ENCODE measurements around the gene DYNLT1.

DNA sequence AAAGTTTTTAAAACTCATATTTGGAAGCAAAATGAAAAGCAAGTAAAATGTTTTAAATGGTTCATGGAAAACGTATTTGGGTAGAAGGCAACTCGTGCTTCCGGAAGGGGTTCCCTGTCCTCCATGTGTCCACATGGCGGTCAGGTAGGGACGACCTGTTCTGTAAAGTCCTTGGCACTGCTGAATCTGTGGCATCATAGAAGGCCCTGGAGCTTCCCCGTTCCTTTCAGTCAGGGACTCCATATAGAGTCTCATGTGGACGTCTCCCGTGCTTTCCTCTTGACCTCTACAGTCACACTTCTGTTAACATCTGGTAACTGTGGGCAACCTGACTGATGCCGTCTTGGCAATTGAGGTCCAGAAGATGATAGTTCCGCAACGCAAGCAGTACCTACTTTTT lies 11.4 kb downstream of the DYNLT1 start:
- TF ChIP-seq, protein P1, sequence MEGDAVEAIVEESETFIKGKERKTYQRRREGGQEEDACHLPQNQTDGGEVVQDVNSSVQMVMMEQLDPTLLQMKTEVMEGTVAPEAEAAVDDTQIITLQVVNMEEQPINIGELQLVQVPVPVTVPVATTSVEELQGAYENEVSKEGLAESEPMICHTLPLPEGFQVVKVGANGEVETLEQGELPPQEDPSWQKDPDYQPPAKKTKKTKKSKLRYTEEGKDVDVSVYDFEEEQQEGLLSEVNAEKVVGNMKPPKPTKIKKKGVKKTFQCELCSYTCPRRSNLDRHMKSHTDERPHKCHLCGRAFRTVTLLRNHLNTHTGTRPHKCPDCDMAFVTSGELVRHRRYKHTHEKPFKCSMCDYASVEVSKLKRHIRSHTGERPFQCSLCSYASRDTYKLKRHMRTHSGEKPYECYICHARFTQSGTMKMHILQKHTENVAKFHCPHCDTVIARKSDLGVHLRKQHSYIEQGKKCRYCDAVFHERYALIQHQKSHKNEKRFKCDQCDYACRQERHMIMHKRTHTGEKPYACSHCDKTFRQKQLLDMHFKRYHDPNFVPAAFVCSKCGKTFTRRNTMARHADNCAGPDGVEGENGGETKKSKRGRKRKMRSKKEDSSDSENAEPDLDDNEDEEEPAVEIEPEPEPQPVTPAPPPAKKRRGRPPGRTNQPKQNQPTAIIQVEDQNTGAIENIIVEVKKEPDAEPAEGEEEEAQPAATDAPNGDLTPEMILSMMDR (IDR thresholded peaks at IDR 0.05) = no peak
- no peak for TF ChIP-seq POLR2A (IDR thresholded peaks at IDR 0.05)

Measured in right lobe of liver (tissue), 4 donors.